Amygdala (tissue), 56 donors: ENCODE results near the gene GLI3.
A peak's percentile ranks its signal among the peaks of the same experiment; 100 is the strongest.

Experiments used
- DNase-seq, 56 donors: peaks; one replicate each; lab custom pipeline; 2025; lab: John Stamatoyannopoulos, UW

Gene GLI3

DNA sequence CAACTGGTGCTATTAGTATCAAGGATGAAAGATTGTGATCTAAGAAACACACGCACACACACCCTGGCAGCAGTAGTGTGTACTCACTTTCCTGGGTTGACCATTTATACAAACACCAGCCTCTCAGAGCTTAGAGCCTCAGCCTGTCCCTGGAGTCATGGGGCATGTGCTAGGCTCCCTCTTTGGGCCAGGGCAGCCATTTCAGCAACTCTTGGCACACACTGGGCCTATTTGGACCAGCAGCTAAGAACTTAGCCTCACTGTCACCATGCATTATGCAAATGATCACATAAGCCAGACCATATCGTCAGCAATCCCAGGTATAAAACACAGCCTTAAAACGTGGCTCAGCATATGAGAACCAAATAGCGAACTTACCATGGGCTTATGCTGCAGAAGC, 51.3 kb downstream of the GLI3 start:
- DNase-seq: peak in 1 of 56 donors; percentile 5

DNA sequence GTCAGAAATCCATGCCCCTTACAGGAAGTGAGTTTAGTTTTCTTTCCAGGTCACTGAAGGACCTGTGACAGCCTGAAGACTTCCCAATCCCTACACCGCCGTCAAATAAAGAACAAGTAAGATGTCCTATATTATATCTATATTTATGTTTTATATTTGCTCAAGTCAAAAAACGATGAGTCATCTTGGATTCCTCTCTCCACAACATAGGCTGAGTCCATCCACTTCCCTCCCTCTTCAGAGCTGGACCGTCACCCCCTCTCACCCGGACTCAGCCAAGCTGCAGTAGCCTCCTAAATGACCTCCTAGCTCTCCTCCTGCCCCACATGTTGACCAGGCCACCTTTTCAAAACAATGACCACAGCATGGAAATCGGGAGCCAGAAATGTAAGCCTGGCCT, 53.5 kb downstream of the GLI3 start:
- no peak for DNase-seq

DNA sequence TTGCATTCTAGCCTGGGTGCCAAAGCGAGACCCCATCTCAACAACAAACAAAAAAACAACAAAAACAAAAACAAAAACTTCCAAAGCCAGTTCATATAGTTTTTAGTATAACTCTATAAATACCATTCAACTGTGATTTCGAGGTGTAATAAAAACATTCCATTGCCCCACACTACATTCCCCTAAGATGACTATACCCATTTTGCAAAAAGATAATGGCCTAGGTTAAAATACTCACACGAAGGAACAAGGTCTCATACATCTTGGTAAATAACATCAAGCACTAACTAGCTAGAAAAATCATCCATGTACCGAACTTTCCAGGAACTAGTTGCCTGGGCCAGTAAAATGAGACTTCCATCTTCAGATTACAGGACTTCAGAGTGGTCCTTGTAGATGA, 55.4 kb downstream of the GLI3 start:
- DNase-seq: no peak

DNA sequence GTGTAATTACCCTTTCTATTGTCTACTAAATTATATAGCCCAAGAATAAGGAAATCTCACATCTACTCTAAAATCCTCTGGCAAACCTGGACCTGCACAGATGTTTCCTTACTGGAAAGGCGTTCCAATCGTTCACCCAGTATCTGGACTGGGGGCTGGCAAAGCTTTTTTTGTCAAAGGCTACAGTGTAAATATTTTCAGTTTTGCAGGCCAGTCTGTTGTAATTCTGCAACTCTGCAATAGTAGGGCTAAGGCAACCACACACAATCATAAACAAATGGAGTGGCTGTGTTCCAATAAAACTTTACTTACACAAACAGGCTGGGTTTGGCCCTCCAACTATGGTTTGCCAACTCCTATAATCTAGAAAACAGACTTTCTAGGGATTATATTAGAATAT, 56.2 kb downstream of the GLI3 start:
- DNase-seq: no peak

DNA sequence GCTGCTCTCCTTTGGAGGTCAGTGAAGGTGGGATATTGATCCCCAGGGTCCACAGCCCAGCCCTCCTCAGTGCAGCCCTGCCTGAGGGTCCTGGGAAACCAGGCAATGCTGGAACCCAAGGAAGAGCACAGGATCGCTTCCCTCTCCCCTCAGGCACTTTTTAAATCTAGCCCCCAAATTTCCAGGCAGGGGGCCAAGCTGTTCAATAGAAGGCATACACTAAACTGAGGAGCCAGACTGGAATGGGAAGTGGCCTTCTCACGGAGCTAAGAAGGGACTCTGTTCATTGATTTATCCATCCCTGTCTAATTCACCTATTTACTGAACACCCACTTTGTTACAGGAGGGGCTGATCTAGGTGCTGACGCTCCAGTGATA, 60.3 kb downstream of the GLI3 start:
- no peak for DNase-seq

DNA sequence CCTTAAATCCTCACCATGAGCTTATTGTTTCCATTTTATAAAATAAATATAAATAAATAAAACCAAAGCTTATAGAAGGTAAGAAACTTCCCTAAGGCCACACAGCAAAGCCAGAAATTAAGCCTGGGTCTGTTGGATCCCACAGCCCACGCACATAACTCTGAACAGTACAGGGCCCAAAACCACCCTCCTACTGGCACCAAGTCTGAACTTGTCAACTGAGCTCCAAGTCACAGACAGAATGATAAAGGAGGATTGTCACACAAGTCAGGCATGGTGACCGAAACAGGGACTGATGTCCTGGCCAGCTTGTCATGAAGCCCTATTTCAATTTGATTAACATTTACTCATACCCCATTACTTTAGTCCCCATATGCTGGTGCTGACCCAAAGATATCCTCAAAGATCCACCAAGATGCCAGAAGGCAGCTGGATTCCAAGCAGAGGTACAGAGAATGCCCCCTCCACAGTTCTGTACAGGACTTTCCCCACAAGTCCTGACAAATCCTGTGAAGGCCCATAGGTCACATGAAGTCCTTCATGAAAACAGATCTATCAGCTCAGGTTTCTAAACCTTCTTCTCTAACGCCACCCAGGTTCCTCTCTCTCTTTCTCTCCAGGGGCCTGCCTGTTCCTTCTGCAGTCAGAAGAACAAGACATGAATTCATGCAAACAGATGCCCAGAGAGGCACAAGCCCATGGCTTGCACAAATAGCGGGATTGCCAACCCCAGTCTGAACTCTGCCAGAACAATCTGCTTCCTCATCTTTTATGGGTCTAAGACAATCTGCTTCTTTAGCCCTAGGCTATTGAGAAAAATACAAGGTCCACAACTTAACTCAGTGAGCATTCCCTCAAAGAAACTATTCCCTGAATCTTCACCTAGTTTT, 60.9 kb downstream of the GLI3 start:
- DNase-seq: peak in 12 of 56 donors; percentile 11 to 48 (median 19)

DNA sequence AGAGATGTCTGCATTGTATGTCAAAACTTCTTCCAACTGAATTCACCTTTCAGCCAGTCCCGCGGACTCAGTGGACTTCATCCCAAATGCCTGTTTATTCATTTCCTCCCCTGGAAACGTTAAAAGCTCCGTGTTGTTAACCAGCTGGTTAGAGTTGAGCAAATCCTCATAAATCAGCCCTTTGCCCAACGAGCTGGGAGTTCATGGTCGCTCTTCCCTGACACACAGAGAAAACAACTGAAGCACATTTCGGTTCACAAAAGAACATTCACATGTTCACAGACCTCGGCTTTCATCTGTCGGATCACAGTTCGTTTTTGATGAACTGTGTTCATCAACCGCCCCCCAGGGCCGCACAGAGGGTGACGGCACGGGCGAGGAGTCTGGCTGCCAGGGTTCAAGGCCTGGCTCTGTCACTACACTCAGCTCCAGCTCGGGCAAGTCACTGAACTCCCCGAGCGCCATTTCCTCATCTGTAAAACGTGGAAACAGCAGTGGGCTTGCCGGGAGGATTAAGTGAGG, 62.6 kb downstream of the GLI3 start:
- DNase-seq: no peak

DNA sequence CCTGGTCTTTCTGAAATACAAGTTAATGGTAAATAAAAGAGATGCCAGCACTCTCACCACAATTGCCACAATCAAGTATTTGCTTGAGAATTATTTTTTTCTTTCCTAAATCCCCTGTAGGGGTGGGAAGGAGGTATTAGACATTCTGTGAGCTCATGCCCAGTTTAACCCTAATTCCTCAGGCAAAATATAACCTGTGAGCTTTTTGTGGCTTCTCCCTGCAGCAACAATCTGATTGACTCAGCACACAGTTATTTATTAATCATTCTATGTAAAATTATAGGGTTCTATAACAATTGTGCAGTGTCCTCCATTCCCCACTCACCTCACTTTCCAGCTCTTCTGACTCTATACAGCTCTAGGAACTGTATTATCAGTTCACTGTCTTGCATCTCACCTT, 66.3 kb downstream of the GLI3 start:
- no peak for DNase-seq

DNA sequence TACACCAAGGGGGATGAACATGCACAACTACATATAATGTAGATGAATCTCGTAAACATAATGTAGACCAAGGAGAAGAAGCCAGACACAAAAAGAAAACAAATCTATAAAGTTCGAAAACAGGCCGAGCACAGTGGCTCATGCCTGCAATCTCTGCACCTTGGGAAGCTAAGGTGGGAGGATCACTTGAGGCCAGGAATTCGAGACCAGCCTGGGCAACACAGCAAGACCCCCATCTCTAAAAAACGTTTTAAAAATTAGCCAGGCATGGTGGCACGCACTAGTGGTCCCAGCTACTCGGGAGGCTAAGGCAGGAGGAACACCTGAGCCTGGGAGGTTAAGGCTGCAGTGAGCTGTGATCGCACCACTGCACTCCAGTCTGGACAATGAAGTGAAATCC, 68.5 kb downstream of the GLI3 start:
- no peak for DNase-seq

DNA sequence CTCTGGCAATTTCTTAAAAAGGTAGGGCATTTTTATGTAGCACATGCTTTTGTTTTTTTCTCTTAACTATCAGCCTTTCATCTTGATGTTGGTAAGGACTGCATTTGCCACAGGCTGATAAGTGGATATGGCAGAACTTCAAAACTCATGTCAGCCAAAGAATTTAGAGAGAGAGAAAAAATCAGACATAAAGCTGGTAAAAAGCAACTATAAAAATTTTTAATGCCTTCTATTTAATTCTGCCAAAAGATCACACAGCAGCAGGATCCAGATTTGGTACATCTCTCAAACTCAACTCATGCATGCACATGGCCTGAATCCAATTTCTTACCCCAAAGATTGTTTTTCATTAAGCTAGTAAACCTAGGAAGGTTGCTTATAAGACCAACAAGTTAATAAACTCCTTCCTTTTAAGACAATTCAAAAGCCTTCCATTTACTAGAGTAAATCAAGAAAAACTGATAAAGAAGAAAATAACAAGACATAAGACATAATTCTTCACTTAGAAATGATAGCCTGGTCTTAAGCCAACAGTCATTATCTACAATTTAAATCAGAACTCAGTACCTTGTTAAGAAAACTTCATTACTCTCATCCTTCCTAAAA, 69.3 kb downstream of the GLI3 start:
- no peak for DNase-seq

DNA sequence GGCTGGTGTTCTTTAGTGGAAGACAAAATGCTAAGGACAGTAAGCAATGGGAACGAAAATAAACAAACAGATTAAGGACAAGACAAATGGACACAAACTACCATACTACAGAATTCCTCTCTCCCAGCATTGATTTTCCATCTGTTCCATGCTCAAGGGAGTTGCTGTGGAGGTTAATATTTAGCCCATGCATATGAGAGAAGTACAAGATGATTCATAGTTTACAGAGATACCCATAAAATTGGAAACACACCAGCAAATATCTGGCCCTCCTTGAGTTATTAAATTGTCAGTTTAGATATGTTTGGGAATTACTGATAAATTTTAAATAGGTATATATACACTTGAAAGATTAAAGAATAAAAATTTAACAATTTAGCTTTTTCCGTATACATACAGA, 69.8 kb downstream of the GLI3 start:
- no peak for DNase-seq

DNA sequence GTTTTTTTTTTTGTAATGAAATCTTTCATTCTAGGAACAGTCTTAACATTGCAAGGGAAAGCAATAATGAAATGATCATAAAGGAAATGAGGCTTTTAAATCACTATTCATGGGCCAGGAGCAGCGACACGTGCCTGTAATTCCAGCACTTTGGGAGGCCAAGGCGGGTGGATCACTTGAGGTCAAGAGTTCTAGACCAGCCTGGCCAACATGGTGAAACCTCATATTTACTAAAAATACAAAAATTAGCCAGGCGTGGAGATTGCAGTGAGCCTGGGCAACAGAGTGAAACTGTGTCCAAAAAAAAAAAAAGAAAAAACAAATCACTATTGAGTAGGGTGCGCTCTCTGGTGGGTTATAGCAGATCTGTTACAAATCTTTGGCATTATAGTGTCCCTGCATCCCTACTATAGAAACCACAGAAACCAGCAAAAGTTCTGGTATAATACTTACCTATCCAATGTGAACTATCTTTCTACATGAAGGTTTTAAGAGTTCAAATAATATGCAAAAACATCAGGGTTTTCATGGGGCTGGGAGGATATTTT, 72.1 kb downstream of the GLI3 start:
- no peak for DNase-seq

DNA sequence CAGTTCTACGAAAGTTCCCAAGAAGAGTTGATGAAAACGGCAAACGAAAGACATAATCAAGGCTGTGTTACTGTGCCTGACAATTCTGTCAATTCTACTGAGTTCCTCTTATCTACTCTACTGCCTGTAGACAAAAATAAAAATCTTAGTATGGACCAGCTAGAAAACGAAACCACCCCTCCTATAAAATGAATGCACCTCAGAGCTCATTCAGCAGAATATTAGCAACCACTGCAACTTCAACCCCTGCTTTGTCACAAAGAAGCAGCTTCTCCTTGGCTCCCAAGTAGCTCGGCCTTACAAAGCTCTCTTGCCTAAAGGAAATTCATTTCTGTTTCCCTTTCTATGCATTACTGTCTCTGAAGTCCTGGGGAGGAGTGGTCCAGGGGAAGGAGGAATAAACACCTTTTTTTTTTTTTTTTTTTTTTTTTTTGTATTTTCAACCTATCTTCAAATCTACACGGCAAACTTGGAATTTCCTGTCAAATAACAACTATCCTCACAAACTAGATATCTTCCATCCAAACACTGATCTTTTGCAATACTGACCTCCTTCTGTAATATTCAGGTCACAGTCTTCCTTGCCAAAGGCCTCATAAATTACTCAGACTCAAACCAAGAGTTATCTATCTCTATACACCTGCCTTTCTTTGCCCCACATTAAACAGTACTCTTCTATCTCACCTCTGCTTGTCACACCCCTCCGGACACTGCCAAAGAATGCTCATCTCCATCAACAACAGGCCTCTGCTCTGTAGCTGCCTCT, 74.3 kb downstream of the GLI3 start:
- no peak for DNase-seq

DNA sequence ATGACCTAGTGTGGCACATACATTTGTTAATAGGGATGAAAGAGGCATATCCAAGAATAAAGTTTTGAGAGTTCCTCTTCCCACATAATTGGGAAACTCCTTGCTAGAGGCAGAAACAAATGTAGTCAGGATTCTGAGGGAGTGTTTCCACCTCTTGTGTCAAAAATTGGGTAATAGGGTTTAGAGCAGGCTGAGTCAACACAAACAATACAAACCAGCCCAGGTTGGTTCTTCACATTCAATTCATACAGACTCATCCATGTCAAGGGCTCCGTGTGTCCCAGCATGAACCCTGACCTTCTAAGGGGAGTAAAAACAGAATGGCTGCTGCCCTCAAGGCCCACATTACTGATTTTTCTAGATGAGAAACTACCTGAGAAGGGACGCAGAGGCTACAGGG, 75.3 kb downstream of the GLI3 start:
- DNase-seq: no peak

DNA sequence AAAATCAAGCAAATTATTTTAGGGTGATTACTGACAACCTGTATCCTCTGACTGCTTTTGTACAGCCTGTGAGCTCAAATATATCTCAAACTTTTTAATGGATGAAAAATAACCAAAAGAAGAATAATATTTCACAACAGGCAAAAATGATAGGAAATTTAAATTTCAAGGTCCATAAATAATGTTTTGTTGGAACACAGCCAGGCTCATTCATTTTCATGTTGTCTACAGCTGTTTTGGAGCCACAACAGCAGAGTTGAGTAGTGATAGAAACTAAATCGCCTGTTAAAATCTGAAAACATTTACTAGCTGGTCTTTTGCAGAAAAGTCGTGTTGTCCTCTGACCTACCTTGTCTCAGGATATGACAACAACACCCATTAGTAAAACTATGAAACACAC, 75.9 kb downstream of the GLI3 start:
- no peak for DNase-seq

DNA sequence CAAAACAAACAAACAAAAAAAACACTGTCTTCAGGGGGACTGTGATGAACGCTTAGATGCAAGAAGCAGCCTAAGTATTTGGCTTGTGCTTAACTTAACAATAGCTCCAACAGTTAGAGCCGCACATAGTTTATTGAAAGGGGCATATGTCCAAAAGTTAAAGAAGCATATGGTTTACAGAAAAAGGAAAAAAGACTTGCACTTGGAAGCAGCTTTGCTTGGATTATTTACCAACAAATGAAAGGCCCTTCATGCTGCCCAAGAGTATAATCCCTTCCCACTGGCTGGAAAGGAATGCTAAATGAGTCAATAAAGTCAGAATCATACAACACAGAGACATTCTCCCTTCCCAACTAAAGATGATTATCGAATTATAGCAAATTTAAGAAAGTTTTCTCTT, 77.9 kb downstream of the GLI3 start:
- no peak for DNase-seq

DNA sequence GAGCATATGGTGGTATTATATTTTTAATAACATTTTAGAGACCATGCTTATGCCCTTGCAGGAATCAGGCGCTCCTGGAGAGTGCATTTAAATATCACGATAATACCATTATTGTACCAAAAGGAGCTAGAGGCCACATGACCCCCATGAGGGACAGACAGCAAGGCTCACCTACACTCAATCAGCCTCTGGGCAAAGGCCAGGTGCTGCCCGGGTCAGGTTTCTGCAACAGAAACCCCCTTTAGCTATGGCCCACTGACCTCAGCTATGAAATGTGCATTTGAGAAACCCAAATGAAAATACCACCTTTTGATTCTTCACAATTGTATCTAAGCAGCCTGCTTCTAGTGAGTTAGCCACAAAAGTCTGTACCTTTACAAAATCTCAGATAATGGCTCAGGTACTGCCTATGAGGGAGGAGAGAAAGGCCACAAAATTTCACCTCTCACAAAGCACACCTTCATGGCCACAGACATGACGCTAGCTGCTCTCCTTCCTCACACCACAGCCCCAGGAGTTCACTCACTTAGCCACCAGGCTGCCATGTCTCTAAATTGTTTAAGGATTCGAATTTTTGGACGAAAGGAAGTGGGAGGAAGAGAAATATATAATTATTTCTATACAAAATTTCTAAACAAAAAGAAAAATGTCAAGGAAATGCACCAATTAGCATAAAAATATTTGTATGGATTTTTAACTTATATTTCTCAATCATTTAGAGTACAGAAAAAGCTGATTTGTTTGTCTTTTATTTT, 79.9 kb downstream of the GLI3 start:
- DNase-seq: no peak

DNA sequence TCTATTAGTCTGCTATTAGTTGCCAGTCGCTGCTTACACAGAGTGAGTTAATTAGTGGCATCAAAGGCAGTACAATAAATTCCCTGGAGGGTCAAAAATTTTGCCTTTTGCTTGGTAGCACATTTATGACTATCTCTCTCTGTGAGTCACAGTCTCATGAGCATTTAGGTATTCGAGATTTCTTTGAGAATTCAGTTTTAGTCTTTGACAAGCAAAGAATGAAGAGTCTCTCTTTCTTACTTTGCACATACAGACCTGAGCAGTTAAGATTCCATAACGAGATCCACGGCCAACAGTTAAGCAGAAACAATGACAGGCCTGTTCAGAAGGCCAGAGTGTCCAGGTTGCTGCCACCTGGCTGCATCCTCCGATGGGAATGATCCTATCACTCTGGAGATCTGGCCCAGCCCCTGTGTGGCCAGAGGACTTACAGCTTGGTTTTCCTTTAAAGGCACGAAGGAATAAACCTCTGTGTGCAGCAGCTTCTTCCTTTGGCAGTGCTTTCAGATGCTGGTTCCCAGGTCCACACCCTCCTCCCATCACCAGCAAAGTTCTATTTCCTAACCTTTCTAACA, 80.6 kb downstream of the GLI3 start:
- DNase-seq: no peak

DNA sequence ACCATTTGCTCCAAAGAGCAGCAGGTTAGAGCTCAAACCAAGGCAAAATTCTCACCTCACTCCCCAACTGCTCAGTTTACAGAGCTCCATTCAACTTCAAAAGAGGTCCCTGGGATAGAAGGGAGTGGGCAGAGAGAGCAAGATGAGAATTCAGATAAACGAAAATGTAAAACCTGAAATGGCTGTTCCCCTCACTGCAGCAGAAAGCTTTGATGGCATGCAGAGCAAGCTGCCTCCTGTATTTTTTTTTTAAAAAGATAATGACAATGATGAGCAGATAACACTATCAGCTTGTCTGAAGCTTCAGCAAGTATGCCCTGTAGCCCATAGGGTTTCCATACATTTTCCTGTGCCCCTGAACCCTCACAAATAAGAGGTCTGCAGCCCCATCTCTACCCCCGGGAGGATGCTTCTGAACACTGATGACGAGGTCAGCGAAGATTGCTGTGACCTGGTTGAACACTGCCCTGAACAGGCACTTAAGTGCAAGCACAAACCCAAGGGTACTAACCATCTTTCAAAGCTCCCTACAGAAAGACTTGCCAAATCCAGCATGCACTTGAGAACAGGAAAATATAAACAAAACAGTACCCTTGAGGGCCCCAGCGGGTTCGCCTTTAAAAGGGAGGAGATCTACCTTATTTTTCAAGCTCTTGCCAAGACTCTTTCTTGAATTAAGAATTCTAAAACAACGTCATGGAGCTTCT, 81.3 kb downstream of the GLI3 start:
- DNase-seq: no peak
